Eye (tissue), 1 donor: Measurements from ENCODE around the gene PDZD2.
A peak's percentile ranks its signal among the peaks of the same experiment; 100 is the strongest.
"Not testable (repeated sequence)": the region's sequence is repeated elsewhere in the genome, so short reads cannot be mapped to it uniquely, and the experiment has no call there.

Experiments
- DNase-seq: peaks from one replicate; pipeline ENCODE4 v3.0.0-alpha.2; 2015

Gene PDZD2

GRCh38 chr5:31638748-31639418 lies at the start of gene PDZD2:
TSS of gene PDZD2 (plus strand) at chr5:31639131.
- DNase-seq = peak; percentile 93

- DNase-seq = no peak
Measured at GRCh38 chr5:31593665-31594064, 45.3 kb upstream of the PDZD2 start.

DNA sequence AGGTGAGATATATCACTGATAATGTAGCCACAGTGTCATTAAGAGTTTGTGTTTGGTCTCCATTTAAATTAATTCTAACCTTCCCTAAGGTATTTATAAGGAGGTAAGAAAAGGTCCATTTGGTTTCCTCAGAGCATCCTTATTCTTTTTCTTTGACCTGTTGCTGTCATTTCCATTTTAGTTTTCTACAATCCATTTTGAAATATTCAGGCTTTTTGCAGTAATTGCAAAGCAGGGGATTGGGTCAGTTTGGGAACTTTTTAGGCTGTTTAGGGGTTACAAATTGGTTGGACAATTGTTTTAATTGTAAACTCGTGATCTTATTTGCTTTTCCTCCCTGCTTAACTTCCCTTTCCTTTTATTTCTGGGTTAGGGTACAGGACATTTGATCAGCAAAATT lies 42.6 kb upstream of the PDZD2 start:
- no peak for DNase-seq

- DNase-seq = no peak
Measured at GRCh38 chr5:31598640-31599611, 40.0 kb upstream of the PDZD2 start.

GRCh38 chr5:31602305-31602704 lies 36.6 kb upstream of the PDZD2 start:
- DNase-seq = not testable (repeated sequence)

GRCh38 chr5:31604240-31604639 lies 34.7 kb upstream of the PDZD2 start:
- no peak for DNase-seq

GRCh38 chr5:31604644-31605043 lies 34.3 kb upstream of the PDZD2 start:
- DNase-seq = no peak

GRCh38 chr5:31605920-31606319 lies 33.0 kb upstream of the PDZD2 start:
- no peak for DNase-seq

DNA sequence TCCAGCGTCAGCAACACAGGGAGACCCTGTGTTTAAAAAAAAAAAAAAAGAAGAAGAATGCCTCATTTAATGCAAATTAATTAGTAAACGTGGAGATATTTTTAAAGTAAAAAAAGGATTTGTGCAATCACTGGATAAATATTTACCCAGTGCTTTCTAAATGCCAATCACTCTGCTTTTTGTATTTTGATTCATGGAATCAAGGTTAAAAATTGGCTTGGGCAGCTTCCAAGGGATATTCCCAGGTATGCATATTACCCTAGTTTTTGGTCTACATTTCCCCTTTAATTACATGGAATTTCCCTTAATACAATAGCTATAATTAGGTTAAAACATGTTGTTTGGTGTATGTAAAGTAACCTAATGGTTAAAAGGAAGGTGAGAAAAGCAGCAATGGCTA lies 31.4 kb upstream of the PDZD2 start:
- DNase-seq = no peak

- no peak for DNase-seq
Measured at GRCh38 chr5:31611002-31611401, 27.9 kb upstream of the PDZD2 start.

GRCh38 chr5:31613651-31614050 lies 25.3 kb upstream of the PDZD2 start:
- DNase-seq = no peak

DNA sequence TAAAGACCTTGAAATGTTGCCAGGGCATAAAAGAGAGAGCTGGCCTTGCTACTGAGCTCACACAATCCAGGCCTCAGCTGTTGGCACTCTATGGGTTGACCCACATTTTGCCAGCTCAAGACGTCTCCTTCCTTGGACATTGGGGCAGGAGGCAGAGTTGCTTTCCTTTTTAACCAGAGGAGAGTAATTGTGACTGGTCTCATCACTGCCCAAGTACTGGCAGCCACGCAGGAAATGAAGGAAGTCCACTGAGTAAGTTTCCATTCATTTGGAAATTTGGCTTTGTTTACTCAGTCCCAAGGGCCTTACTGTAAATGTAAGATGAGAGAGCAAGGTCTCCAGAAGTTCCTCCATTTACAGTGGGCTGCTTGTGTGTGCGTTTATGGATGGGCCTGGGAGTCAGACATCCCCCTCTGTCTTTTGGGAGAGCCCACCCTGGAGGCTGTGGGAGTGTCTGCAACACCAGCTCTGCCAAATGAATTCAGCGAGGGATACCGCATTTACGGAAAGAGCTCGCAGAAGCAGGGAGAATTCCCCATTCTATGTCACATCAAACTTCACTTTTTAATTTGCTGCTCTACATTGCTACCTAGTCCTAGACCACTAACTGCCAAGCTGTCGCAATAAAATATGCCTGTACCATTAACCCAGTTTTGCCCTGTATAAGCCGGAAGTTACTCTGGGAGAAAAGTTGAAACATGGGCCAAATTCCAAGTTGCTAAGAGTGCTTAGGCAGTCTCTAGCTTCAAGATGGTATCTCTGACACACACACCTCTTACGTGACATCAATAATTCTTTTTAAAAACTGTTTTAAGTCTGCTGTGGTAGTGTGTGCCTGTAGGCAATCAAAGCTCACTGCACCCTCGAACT lies 24.5 kb upstream of the PDZD2 start:
- no peak for DNase-seq

DNA sequence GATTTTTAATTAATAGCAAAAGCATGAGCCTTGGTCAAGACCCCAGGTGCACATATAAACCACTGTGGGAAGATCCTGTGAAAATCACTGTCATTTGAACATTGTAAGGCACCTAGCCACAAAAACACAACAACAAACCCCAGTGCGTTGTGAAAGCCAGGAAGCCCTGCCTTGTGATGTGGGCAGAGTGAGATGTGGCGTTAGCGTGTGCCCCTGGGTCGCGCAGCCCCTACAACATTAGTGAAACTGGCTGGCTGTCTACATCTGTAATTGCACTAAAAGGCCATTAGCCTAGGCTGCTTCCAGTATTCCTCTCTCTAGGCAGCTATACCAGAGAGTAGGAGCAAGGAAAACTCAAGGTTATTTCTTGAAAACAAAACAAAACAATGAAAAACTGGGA lies 21.1 kb upstream of the PDZD2 start:
- peak; percentile 45 for DNase-seq

DNA sequence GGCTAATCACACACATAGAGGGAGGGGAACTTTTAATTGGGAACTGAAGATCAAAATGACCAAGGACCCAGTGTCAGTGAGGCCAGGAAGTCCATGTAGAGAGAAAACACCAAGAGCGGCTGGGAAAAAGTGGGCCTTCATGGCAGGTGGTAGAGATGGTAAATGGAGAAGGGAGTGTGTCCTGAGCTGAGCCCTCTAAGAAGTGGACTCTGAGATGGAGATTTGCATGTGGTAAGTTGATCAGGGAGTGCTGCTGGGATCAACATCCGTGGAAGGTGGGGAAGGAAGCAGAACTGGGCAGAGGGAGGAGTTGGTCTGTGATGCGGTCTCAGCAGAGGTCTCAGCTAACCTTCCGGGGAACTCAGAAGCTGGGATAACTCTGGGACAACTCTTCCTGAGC lies 18.9 kb upstream of the PDZD2 start:
- no peak for DNase-seq

- DNase-seq = no peak
Measured at GRCh38 chr5:31623249-31623648, 15.7 kb upstream of the PDZD2 start.

GRCh38 chr5:31625394-31625793 lies 13.5 kb upstream of the PDZD2 start:
- DNase-seq = no peak

DNA sequence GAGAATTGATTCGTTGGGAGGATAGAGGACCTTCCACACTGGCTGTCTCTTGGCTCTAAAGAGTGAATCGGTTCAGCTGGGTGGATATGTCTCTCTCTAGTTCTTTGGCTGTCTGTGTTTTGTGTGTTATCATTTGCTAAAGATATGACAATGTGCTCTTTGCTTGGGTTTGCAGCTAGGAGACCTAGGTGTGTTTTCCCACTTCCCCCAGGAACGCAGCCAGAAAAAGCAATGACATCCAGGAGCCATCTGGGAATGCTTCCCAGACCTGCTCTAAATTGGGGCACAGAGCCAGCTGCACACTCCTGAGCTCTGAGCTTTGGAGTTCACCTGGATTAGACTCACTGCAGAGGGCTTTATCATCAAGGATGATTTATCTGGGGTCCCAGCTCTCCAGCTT lies 12.8 kb upstream of the PDZD2 start:
- no peak for DNase-seq

DNA sequence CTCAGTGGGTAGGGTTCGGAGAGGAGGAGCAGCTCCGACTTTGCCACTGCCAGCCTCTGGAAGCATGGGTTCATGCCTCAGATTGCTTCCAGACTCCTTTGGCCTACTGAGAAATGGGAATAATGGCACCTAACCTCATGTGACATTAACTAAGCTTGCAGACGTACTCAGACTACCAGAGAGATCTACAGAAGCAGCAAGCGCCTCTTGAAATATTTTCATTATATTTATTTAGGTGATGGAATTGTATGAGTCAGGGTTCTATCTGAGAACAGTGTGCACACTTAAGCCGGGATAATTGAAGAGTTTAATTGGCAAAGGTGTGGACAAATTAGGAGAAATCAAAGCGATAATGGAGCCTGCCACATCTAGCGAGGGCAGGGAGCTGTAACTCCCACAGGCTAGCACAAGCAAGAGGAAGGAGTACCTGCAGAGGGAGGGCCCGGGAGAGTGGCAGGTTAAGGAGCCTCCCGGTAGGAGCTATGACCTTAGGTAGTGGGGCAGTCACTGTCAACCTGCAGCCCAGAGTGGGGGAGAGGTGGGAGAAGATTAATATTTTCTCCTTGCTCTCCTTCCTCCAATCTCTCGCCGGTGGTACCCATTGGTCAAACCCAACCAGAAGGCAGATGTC lies 12.2 kb upstream of the PDZD2 start:
- no peak for DNase-seq

- peak; percentile 73 for DNase-seq
Measured at GRCh38 chr5:31630931-31631330, 8.0 kb upstream of the PDZD2 start.

DNA sequence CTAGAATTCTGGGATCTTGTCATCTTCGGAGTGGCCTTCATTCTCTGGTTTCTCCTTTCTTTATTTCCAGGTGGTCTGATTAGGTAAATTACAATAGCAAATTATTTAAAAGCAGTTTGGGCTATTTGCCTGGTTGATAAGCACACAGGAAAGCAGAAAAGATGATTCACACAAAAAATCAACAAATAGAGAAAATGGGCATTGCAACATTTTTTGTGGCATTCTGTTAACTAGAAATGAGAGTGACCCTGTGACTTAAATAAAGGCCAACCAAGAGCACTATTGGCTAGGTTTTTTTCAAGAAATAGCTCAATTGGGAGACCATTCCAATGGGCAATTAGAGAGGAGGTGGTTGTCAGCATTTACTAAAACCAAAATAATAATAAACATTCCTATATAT lies 6.5 kb upstream of the PDZD2 start:
- DNase-seq = no peak

- no peak for DNase-seq
Measured at GRCh38 chr5:31635446-31635845, 3.5 kb upstream of the PDZD2 start.

- DNase-seq = no peak
Measured at GRCh38 chr5:31637851-31638250, 1.1 kb upstream of the PDZD2 start.

DNA sequence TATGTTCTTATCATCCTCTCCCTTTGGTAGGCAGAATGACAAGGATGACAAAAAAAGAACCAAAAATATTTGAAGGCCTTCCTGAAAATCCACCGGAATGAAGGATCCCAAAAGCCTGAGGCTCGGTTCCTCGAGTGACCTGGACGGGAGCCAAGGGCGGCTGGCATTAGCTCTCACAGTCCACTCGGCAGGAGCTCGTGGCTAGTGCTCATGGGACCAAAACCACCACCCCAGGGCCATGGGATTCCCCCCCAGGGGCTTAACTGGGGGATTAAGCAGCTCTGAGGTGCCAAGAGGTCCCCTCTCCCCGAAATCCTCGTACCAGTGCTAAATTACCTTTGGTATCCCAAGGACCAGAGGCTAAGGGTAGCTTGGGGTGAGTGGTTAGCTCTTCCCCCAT lies 586 bp upstream of the PDZD2 start:
- no peak for DNase-seq
